Measurements from ENCODE around the gene ADGRA3.

GRCh38 chr4:22488106-22488505, 27.8 kb downstream of the ADGRA3 start:
- TF ChIP-seq, protein P1, sequence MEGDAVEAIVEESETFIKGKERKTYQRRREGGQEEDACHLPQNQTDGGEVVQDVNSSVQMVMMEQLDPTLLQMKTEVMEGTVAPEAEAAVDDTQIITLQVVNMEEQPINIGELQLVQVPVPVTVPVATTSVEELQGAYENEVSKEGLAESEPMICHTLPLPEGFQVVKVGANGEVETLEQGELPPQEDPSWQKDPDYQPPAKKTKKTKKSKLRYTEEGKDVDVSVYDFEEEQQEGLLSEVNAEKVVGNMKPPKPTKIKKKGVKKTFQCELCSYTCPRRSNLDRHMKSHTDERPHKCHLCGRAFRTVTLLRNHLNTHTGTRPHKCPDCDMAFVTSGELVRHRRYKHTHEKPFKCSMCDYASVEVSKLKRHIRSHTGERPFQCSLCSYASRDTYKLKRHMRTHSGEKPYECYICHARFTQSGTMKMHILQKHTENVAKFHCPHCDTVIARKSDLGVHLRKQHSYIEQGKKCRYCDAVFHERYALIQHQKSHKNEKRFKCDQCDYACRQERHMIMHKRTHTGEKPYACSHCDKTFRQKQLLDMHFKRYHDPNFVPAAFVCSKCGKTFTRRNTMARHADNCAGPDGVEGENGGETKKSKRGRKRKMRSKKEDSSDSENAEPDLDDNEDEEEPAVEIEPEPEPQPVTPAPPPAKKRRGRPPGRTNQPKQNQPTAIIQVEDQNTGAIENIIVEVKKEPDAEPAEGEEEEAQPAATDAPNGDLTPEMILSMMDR (IDR thresholded peaks at IDR 0.05; ENCODE audit: insufficient read depth, low read length): no peak
- TF ChIP-seq POLR2AphosphoS5 (IDR thresholded peaks at IDR 0.05; ENCODE audit: low read depth) (no peak), GABPA (IDR thresholded peaks at IDR 0.05; ENCODE audit: low read depth) (no peak)
- TF ChIP-seq, protein P2, sequence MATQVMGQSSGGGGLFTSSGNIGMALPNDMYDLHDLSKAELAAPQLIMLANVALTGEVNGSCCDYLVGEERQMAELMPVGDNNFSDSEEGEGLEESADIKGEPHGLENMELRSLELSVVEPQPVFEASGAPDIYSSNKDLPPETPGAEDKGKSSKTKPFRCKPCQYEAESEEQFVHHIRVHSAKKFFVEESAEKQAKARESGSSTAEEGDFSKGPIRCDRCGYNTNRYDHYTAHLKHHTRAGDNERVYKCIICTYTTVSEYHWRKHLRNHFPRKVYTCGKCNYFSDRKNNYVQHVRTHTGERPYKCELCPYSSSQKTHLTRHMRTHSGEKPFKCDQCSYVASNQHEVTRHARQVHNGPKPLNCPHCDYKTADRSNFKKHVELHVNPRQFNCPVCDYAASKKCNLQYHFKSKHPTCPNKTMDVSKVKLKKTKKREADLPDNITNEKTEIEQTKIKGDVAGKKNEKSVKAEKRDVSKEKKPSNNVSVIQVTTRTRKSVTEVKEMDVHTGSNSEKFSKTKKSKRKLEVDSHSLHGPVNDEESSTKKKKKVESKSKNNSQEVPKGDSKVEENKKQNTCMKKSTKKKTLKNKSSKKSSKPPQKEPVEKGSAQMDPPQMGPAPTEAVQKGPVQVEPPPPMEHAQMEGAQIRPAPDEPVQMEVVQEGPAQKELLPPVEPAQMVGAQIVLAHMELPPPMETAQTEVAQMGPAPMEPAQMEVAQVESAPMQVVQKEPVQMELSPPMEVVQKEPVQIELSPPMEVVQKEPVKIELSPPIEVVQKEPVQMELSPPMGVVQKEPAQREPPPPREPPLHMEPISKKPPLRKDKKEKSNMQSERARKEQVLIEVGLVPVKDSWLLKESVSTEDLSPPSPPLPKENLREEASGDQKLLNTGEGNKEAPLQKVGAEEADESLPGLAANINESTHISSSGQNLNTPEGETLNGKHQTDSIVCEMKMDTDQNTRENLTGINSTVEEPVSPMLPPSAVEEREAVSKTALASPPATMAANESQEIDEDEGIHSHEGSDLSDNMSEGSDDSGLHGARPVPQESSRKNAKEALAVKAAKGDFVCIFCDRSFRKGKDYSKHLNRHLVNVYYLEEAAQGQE (IDR thresholded peaks at IDR 0.05; ENCODE audit: insufficient replicate concordance, low read depth): no peak
